Activated CD8-positive, alpha-beta T cell treated with anti-CD3 and anti-CD28 coated beads for 36 hours (primary cell): ENCODE measurements around the gene UBE2V1. TPM values are rescaled to one million over a fixed set of nuclear protein-coding genes. Genes with fewer than 3 reads are reported as not detected.

ENCODE experiments used
- ATAC-seq: fragments of 200-7000 bp; cut with Tn5 transposase; one replicate; pipeline ENCODE4 v1.10.0; 2021; ENCODE audit warnings: mild to moderate bottlenecking, moderate library complexity
- CTCF ChIA-PET: fragments of 350-600 bp; sonication (Branson Sonifier 250); formaldehyde crosslinking; loops from one replicate; lab custom pipeline; 2021; ENCODE audit warnings: antibody characterized with exemption; lab: Charles Lee
- POLR2A ChIA-PET: fragments of 350-600 bp; sonication (Branson Sonifier 250); formaldehyde crosslinking; loops from one replicate; lab custom pipeline; 2021; ENCODE audit warnings: antibody characterized with exemption; lab: Charles Lee
- DNase-seq: peaks from one replicate; pipeline ENCODE4 v3.0.0-alpha.2; 2020
- H3K27ac Mint-ChIP-seq: one replicate; pipeline ENCODE4 v1.8.0; 2021; ENCODE audit warnings: mild to moderate bottlenecking, mixed read lengths
- H3K27me3 Mint-ChIP-seq: one replicate; pipeline ENCODE4 v1.8.0; 2021; ENCODE audit warnings: mixed read lengths
- H3K36me3 Mint-ChIP-seq: one replicate; pipeline ENCODE4 v1.8.0; 2021; ENCODE audit warnings: low read depth, mixed read lengths
- H3K4me1 Mint-ChIP-seq: one replicate; pipeline ENCODE4 v1.8.0; 2021; ENCODE audit warnings: low read depth, mixed read lengths
- H3K4me3 Mint-ChIP-seq: one replicate; pipeline ENCODE4 v1.8.0; 2021; ENCODE audit warnings: mild to moderate bottlenecking, moderate library complexity, mixed read lengths
- H3K9me3 Mint-ChIP-seq: one replicate; pipeline ENCODE4 v1.8.0; 2021; ENCODE audit warnings: mixed read lengths
- intact Hi-C: fragments of 100-400 bp; cut with micrococcal nuclease; formaldehyde crosslinking; loops from one replicate; pipeline ENCODE4 v1.10.0; 2022
- total RNA-seq, 2 experiments: library from RNA; stranded (reverse); gene quantifications; one replicate each; pipeline ENCODE4 v1.2.3, GENCODE V29; 2021
- TF ChIP-seq, protein P1 (sequence below): fragments of 200-600 bp; IDR thresholded peaks from one replicate; pipeline ENCODE4 v1.8.0; 2022; ENCODE audit warnings: antibody characterized with exemption, mild to moderate bottlenecking

UBE2V1 gene
- total RNA-seq, 2 experiments from 2014 or later: 112 to 151 TPM

DNA sequence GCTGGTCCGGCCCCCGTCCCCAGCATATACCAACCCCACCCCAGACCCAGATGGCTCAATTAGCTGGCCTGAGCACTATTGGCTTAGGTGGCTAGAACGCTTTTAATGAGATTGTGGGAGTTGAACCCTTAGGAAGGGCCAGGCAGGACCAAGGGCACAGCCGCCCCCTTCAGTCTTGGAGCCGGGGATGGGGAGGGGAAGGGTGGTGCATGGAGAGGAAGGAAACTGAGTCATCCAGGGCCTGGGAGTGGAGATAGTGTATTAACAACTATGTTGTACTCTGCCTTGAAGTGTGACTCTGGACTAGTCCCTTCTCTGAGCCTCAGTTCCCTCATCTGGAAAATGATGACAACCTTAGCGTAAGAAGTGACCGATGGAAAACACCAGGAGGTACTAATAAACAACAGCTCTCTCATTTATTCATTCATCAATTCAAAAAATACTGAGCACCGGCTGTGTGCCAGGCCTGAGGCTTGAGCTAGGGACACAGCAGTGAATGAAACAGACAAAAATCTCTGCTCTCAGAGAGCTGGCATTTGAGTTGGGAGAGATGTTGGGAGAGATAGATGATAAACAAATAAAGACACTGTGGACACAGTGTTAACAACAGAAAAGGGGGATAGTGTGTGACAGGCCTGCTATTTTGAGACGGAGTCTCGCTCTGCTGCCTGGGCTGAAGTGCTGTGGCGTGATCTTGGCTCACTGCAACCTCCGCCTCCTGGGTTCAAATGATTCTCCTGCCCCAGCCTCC is 29.0 kb upstream of the UBE2V1 start:
- H3K27ac Mint-ChIP-seq: no peak overlapping the region
- ChIA-PET CTCF (interaction anchor here (1.1 kb wide), 1 partner anchor 21 kb away, joined by 3 read pairs; no protein-coding TSS in a partner anchor), POLR2A (interaction anchor here (0.8 kb wide), 1 partner anchor 29 kb away, joined by 3 read pairs; the partner anchor contains the start of gene UBE2V1)
- H3K9me3 Mint-ChIP-seq: no peaks in the 10 kb centered on the region
- H3K4me3 Mint-ChIP-seq: no peak overlapping the region
- H3K36me3 Mint-ChIP-seq: peaks cover 34% of the 10 kb centered on the region
- H3K27me3 Mint-ChIP-seq: no peaks in the 10 kb centered on the region
- intact Hi-C loops: no loop called here
- no peak for ATAC-seq
- TF ChIP-seq, protein P1, sequence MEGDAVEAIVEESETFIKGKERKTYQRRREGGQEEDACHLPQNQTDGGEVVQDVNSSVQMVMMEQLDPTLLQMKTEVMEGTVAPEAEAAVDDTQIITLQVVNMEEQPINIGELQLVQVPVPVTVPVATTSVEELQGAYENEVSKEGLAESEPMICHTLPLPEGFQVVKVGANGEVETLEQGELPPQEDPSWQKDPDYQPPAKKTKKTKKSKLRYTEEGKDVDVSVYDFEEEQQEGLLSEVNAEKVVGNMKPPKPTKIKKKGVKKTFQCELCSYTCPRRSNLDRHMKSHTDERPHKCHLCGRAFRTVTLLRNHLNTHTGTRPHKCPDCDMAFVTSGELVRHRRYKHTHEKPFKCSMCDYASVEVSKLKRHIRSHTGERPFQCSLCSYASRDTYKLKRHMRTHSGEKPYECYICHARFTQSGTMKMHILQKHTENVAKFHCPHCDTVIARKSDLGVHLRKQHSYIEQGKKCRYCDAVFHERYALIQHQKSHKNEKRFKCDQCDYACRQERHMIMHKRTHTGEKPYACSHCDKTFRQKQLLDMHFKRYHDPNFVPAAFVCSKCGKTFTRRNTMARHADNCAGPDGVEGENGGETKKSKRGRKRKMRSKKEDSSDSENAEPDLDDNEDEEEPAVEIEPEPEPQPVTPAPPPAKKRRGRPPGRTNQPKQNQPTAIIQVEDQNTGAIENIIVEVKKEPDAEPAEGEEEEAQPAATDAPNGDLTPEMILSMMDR: no peak
- no peak for DNase-seq
- H3K4me1 Mint-ChIP-seq: peaks cover 39% of the 10 kb centered on the region

DNA sequence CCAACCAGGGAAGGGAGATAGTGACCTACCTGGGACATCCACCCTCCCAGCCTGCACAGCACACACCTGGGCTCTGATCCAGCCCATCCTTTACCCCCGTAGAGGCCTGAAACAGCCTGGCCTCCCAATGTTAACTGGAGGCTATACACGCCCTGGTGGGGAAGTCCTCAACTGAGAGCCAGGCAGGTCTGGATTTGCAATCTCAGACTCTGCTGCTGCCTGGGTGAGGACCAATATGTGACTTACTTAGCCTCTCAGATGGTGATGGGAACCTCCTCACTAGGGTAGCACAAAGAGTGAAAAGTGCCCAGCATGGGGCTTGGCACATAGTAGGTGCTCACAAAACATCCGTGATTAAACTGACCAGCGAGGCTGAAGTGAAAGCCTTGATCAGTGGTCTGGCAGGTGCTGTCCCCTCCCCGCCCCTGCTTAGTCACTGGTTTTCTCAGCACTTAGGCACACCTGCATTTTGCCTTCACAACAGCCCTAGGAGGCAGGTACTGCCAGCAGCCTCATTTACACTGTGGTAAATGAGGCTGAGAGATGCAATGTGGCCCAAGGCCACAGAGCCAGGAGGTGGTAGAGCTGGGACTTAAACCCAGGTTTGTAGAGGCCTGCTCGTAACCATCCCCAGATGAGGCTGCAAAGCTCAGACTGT is 28.2 kb upstream of the UBE2V1 start:
- TF ChIP-seq, protein P1: no peak
- CTCF ChIA-PET: no interaction called here
- H3K36me3 Mint-ChIP-seq: peaks cover 33% of the 10 kb centered on the region
- H3K27me3 Mint-ChIP-seq: no peaks in the 10 kb centered on the region
- POLR2A ChIA-PET: no interaction called here
- intact Hi-C loops: no loop called here
- no peak for DNase-seq
- no peak overlapping the region for H3K4me3 Mint-ChIP-seq
- H3K27ac Mint-ChIP-seq: no peak overlapping the region
- peaks cover 34% of the 10 kb centered on the region for H3K4me1 Mint-ChIP-seq
- no peak for ATAC-seq
- H3K9me3 Mint-ChIP-seq: no peaks in the 10 kb centered on the region

GRCh38 chr20:50140339-50140859 is 27.4 kb upstream of the UBE2V1 start:
- intact Hi-C loops: no loop called here
- no peak for DNase-seq
- H3K4me3 Mint-ChIP-seq: no peak overlapping the region
- no peak overlapping the region for H3K27ac Mint-ChIP-seq
- no peak for ATAC-seq
- ChIA-PET CTCF (interaction anchor here (0.9 to 1.3 kb wide), 2 partner anchors 20 to 23 kb away, joined by 3 to 5 read pairs; no protein-coding TSS in a partner anchor), POLR2A (interaction anchor here (0.7 kb wide), 1 partner anchor 9 kb away, joined by 3 read pairs; no protein-coding TSS in a partner anchor)
- no peaks in the 10 kb centered on the region for H3K9me3 Mint-ChIP-seq
- peaks cover 30% of the 10 kb centered on the region for H3K4me1 Mint-ChIP-seq
- no peaks in the 10 kb centered on the region for H3K27me3 Mint-ChIP-seq
- TF ChIP-seq, protein P1: no peak
- H3K36me3 Mint-ChIP-seq: peaks cover 35% of the 10 kb centered on the region

DNA sequence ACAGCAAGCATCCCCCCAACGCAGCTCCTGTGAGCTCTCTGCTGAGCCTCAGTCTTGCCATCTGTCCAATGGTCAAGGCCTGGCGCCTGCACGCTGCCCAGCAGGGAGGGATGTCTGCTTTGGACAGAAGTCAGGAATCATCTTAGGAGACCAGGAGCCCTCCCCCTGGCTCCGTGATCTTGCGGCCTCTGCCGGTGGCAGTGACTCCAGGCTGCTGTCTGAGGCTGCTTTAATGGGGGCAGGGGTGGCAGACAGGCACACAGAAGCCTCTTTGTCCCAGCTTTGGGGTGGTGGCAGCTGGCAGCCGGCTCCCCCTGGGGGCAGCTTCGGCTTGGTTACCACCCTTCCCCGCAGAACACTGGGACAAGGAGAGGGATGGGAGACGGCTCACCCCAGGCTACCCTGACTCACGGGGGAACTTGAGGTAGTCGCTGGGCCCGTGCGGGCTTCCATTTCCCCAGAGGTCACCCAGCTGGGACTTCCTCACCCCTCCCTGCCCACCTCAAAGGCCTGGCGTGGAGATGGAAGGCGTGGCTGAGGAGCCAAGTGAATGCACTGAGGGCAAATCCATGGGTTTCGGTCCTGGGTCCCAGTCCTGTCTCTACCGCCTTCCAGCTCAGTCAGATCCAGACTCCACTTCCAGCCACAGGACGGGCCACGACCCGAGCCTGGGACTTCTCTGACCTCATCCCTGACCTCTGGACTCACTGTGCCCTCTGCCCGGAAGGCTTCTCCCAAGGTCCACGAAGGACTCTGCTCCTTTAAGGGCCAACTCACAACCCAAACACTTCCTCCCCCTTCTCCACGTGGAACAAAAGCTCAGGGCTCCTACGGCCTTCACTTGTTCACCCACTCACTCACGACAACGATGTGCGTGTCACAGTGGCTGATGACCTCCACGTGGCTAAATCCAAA is 25.8 kb upstream of the UBE2V1 start:
- ChIA-PET POLR2A (no interaction called here), CTCF (interaction anchor here (0.6 to 1.2 kb wide), 3 partner anchors 14 to 374 kb away, joined by 3 to 5 read pairs (median 3); no protein-coding TSS in a partner anchor)
- DNase-seq (no peak), ATAC-seq (no peak)
- Mint-ChIP-seq H3K4me3 (no peak overlapping the region), H3K4me1 (peaks cover 30% of the 10 kb centered on the region), H3K27ac (no peak overlapping the region), H3K36me3 (peaks cover 35% of the 10 kb centered on the region), H3K9me3 (no peaks in the 10 kb centered on the region), H3K27me3 (no peaks in the 10 kb centered on the region)
- intact Hi-C loops: no loop called here
- TF ChIP-seq, protein P1: no peak
